ENCODE measurements around the gene SUFU. TPM values are rescaled to one million over a fixed set of nuclear protein-coding genes. Genes with fewer than 3 reads are reported as not detected.

Gene SUFU
- total RNA-seq, 4 donors from 2014 or later: 5.0 to 8.9 (median 6.8) TPM

- Histone ChIP-seq H3K4me3 (no peak overlapping the region), H3K36me3 (no peaks in the 10 kb centered on the region), H3K27me3 (no peaks in the 10 kb centered on the region), H3K4me1 (peaks cover 0 to 22% (median 0%) of the 10 kb centered on the region in 3 donors), H3K9me3 (no peaks in the 10 kb centered on the region), H3K27ac (no peak overlapping the region)
- no peak for DNase-seq
- WGBS, 2 donors: 60 to 76% methylated on average over 1 of the region's 1 CpG
- intact Hi-C loops (cut with DNase I): no loop called here
- no peak for TF ChIP-seq POLR2A (IDR thresholded peaks at IDR 0.05)
- TF ChIP-seq CTCF (IDR thresholded peaks at IDR 0.05): no peak
These were observed 81.3 kb downstream of the SUFU start for GRCh38 chr10:102585026-102585425.

GRCh38 chr10:102586858-102587257 lies 83.1 kb downstream of the SUFU start:
- Histone ChIP-seq H3K9me3 (no peaks in the 10 kb centered on the region), H3K27ac (no peak overlapping the region), H3K4me1 (peaks cover 0 to 9% (median 0%) of the 10 kb centered on the region in 3 donors), H3K27me3 (no peaks in the 10 kb centered on the region), H3K36me3 (no peaks in the 10 kb centered on the region), H3K4me3 (no peak overlapping the region)
- intact Hi-C loops (cut with DNase I): no loop called here
- no peak for TF ChIP-seq POLR2A (IDR thresholded peaks at IDR 0.05)
- no peak for TF ChIP-seq CTCF (IDR thresholded peaks at IDR 0.05)
- 93 to 95% methylated on average over 1 of the region's 1 CpG for WGBS, 2 donors
- DNase-seq: no peak

DNA sequence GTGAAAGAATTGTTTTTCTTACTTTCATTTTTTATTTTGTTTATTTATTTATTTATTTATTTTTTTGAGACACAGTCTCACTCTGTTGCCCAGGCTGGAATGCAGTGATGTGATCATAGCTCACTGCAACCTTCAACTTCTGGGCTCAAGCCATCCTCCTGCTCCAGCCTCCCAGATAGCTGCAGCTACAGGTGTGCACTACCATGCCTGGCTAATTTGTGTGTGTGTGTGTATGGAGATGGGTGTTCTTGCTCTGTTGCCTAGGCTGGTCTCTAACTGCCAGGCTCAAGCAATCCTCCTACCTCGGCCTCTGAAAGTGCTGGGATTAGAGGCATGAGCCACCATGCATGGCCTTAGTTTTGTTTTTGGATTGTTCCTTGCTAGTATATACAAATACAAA lies 85.1 kb downstream of the SUFU start:
- intact Hi-C loops (cut with DNase I): no loop called here
- Histone ChIP-seq H3K27ac (no peak overlapping the region), H3K4me3 (no peak overlapping the region), H3K4me1 (peaks cover 0 to 11% (median 0%) of the 10 kb centered on the region in 3 donors), H3K27me3 (no peaks in the 10 kb centered on the region), H3K9me3 (no peaks in the 10 kb centered on the region), H3K36me3 (peaks cover 0 to 18% (median 4%) of the 10 kb centered on the region in 3 donors)
- 89 to 100% methylated on average over 1 of the region's 1 CpG for WGBS, 2 donors
- TF ChIP-seq POLR2A (IDR thresholded peaks at IDR 0.05) (no peak), CTCF (IDR thresholded peaks at IDR 0.05) (no peak)
- no peak for DNase-seq

DNA sequence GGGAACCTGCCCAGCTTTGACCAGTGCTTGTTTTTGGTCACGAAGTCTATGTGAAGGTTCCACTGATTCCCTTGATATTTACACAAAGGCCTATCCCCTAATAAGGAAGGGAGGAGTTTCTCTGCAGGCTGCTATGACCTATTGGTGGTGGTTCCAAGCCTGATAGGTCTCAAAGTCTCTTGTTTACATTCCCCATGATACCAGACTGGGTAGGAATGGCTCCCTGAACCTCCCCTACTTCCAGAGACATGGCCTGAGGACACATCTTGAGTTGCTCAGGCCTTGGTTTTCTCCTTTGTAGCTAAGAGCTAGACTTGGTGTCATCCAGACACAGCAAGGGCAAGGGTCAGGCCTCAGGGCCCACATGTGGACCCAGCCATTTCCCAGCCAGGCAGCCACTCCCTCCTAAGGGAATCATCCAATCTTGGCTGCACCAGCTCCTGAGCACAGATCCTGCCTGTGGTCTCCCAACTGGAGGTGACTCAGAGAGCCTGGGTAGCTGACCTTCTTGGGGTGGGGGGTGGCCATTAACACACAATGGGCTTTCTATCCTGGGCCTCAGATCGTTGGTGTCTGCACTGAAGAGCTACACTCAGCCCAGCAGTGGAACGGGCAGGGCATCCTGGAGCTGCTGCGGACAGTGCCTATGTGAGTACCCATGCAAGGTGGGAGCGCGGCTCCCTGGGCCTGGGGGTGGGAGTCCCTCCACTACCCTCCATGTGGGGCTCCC lies 89.5 kb downstream of the SUFU start:
- 83 to 95% methylated on average over 4 to 6 of the region's 6 CpGs for WGBS, 2 donors
- no peaks in the 10 kb centered on the region for H3K9me3 ChIP-seq
- intact Hi-C loops (cut with DNase I): no loop called here
- H3K27ac ChIP-seq: no peak overlapping the region
- H3K4me3 ChIP-seq: no peak overlapping the region
- H3K27me3 ChIP-seq: no peaks in the 10 kb centered on the region
- no peak for DNase-seq
- H3K36me3 ChIP-seq: peaks cover 0 to 59% (median 5%) of the 10 kb centered on the region in 3 donors
- no peak for TF ChIP-seq POLR2A (IDR thresholded peaks at IDR 0.05)
- no peak for TF ChIP-seq CTCF (IDR thresholded peaks at IDR 0.05)
- peaks cover 0 to 42% (median 26%) of the 10 kb centered on the region in 3 donors for H3K4me1 ChIP-seq

DNA sequence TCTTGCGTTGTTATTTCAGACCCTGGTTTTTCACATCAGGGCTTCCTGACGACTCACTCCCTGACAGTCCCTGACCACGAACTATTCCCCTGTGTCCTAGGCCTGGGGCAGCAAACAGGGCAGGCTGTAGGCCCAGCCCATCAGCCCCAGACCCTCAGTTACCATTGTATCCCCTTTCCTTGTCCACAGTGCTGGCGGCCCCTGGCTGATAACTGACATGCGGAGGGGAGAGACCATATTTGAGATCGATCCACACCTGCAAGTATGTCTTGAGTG lies 90.0 kb downstream of the SUFU start:
- Histone ChIP-seq H3K4me1 (peaks cover 0 to 47% (median 30%) of the 10 kb centered on the region in 3 donors), H3K27ac (no peak overlapping the region)

More for the DNA sequence above, 90.0 kb downstream of the SUFU start:
- Histone ChIP-seq H3K4me3 (no peak overlapping the region), H3K9me3 (no peaks in the 10 kb centered on the region), H3K36me3 (peaks cover 0 to 64% (median 5%) of the 10 kb centered on the region in 3 donors), H3K27me3 (no peaks in the 10 kb centered on the region)
- intact Hi-C loops (cut with DNase I): no loop called here
- 72 to 100% methylated on average over 3 to 5 of the region's 6 CpGs for WGBS, 2 donors
- TF ChIP-seq POLR2A (IDR thresholded peaks at IDR 0.05): no peak
- no peak for DNase-seq

All from esophagus squamous epithelium (tissue), 5 donors.